ENCODE data around the gene SIGLEC8.

DNA sequence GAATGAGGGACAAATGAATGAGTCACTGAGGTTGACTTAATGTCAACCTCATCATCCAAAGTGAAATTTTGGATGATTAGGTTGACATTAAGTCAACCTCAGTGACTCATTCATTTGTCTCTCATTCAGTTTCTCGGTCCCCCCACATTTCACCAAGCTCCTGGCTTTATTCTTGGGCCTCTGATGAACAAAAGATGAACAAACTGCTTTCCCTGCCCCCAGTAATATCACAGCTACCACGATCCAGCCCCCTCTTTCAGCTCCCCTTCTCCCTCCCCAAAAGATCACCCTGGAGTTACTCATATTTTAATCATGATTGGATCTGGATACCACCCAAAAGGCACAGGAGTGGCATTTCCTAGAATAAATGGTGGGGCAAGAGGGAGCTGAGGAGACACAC is 30.9 kb upstream of the SIGLEC8 start:
- TF ChIP-seq, protein P1, sequence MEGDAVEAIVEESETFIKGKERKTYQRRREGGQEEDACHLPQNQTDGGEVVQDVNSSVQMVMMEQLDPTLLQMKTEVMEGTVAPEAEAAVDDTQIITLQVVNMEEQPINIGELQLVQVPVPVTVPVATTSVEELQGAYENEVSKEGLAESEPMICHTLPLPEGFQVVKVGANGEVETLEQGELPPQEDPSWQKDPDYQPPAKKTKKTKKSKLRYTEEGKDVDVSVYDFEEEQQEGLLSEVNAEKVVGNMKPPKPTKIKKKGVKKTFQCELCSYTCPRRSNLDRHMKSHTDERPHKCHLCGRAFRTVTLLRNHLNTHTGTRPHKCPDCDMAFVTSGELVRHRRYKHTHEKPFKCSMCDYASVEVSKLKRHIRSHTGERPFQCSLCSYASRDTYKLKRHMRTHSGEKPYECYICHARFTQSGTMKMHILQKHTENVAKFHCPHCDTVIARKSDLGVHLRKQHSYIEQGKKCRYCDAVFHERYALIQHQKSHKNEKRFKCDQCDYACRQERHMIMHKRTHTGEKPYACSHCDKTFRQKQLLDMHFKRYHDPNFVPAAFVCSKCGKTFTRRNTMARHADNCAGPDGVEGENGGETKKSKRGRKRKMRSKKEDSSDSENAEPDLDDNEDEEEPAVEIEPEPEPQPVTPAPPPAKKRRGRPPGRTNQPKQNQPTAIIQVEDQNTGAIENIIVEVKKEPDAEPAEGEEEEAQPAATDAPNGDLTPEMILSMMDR (IDR thresholded peaks at IDR 0.05) = no peak
- TF ChIP-seq EZH2 (IDR thresholded peaks at IDR 0.05) = no peak
- no peak for TF ChIP-seq EZH2phosphoT487 (IDR thresholded peaks at IDR 0.05)
